Cardiac muscle cell (in vitro differentiated cells and primary cell): ENCODE results near the gene TMEM266. TPM values are rescaled to one million over a fixed set of nuclear protein-coding genes. Genes with fewer than 3 reads are reported as not detected.

Source experiments
- DNase-seq, 2 donors: peaks; one replicate each; pipeline versions ENCODE4 v3.0.0 to v3.0.0-alpha.2; 2010 to 2017; ENCODE audit warnings: low read depth in 1 of 2, low spot score in 1 of 2
- H3K27ac ChIP-seq: fragments of 200-600 bp; sonication (generic); 2 replicates; pipeline ENCODE4 v1.5.1; 2016
- H3K27me3 ChIP-seq: fragments of 200-600 bp; sonication (generic); 2 replicates; pipeline ENCODE4 v1.6.0; 2016; ENCODE audit warnings: control low read depth
- H3K36me3 ChIP-seq: fragments of 200-600 bp; sonication (generic); 2 replicates; pipeline ENCODE4 v1.5.1; 2016; ENCODE audit warnings: control low read depth
- H3K4me1 ChIP-seq: fragments of 200-600 bp; sonication (generic); 2 replicates; pipeline ENCODE4 v1.8.1; 2017; ENCODE audit warnings: low read depth, mild to moderate bottlenecking, mixed run types
- H3K4me3 ChIP-seq: fragments of 200-600 bp; sonication (generic); 2 replicates; pipeline ENCODE4 v1.5.1; 2016; ENCODE audit warnings: mild to moderate bottlenecking
- H3K9me3 ChIP-seq: fragments of 200-600 bp; sonication (generic); 2 replicates; pipeline ENCODE4 v1.5.1; 2017; ENCODE audit warnings: low read depth, mild to moderate bottlenecking, control low read depth
- polyA plus RNA-seq: library from polyadenylated mRNA; unstranded; fragments of >200 nt; fragmentation: Nextera tagmentation; extraction: Ambion mirVana; gene quantifications from 2 replicates; pipeline ENCODE4 v1.2.1, GENCODE V29; 2016
- total RNA-seq: library from RNA; depleted of rRNA; stranded (reverse); fragments of >200 nt; gene quantifications from 2 replicates; pipeline ENCODE4 v1.2.3, GENCODE V29; 2016
- TF ChIP-seq, protein P1 (sequence below): IDR thresholded peaks from 2 replicates; pipeline ENCODE4 v1.5.1; 2012; ENCODE audit warnings: low read depth, mild to moderate bottlenecking, low read length

Gene TMEM266
- total and polyA plus RNA-seq, 2 experiments from 2014 or later = 0.12 to 1.5 TPM

DNA sequence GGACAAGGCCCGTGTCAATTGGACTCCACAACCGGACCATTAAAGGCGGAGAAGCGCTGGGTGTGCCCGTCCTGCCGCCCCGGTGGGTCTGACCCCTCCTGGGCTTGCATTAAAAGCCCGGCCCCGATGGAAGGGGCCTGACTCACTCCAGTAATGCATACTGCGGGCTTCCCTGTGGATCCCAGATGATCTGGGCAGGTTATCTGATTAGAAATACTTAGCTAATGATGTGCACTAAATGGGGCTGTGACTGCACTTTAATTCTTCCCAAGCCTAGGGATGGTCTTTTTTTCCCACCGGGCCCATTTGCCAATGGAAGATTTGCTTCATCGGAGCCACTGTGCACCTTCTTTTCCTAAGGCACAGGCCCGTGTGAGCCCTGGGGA, 124.9 kb downstream of the TMEM266 start:
- no peak overlapping the region for H3K4me3 ChIP-seq
- no peaks in the 10 kb centered on the region for H3K4me1 ChIP-seq
- H3K36me3 ChIP-seq = no peaks in the 10 kb centered on the region
- TF ChIP-seq, protein P1, sequence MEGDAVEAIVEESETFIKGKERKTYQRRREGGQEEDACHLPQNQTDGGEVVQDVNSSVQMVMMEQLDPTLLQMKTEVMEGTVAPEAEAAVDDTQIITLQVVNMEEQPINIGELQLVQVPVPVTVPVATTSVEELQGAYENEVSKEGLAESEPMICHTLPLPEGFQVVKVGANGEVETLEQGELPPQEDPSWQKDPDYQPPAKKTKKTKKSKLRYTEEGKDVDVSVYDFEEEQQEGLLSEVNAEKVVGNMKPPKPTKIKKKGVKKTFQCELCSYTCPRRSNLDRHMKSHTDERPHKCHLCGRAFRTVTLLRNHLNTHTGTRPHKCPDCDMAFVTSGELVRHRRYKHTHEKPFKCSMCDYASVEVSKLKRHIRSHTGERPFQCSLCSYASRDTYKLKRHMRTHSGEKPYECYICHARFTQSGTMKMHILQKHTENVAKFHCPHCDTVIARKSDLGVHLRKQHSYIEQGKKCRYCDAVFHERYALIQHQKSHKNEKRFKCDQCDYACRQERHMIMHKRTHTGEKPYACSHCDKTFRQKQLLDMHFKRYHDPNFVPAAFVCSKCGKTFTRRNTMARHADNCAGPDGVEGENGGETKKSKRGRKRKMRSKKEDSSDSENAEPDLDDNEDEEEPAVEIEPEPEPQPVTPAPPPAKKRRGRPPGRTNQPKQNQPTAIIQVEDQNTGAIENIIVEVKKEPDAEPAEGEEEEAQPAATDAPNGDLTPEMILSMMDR = no peak
- H3K9me3 ChIP-seq = no peaks in the 10 kb centered on the region
- peaks cover 4% of the 10 kb centered on the region for H3K27me3 ChIP-seq
- DNase-seq = no peak
- H3K27ac ChIP-seq = no peak overlapping the region

DNA sequence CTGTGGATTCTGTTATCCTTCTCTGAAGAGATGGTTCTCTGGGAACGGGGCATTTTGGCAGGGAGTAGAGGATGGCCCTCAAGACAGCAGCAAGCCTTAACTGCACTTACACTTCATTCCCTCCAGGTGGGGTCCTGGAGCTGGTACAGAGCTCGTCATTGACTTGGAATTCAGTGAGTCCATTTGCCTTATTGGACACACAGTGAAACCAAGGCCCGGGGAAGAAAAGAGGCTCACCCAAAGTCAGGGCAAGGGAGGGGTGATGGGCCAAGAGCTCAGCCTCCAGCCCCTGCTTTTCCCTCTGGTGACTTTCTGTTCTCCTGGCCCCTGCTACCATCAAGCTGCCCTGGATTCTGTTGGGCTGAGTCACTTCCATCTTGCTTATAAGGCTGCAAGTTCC, 125.9 kb downstream of the TMEM266 start:
- TF ChIP-seq, protein P1 = peak; percentile 72
- Histone ChIP-seq H3K27ac (no peak overlapping the region), H3K27me3 (peaks cover 12% of the 10 kb centered on the region), H3K4me3 (no peak overlapping the region), H3K4me1 (no peaks in the 10 kb centered on the region), H3K9me3 (no peaks in the 10 kb centered on the region), H3K36me3 (no peaks in the 10 kb centered on the region)
- peak; percentile 29 to 82 for DNase-seq

DNA sequence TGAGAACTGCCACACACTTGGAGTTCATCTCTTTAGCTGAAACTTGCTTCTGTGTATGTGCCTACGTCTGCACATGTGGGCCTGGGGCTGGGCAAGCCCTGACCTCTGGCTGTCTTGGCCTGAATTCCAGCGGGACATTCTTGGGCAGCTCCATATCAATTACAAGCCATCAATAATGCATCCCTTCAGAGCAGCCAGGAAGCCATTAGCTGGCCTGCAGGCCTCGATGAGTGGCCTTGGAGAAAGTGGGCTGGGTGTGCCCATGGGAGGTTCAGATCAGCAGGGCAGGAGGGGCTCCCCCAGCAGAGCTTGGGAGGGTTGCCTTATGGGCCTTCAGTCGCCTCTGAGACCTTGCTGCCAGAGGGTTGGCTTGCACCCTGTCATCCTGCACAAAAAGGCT, 127.4 kb downstream of the TMEM266 start:
- TF ChIP-seq, protein P1 = no peak
- DNase-seq = no peak
- H3K27ac ChIP-seq = no peak overlapping the region
- H3K4me1 ChIP-seq = no peaks in the 10 kb centered on the region
- H3K36me3 ChIP-seq = no peaks in the 10 kb centered on the region
- no peaks in the 10 kb centered on the region for H3K9me3 ChIP-seq
- H3K27me3 ChIP-seq = peaks cover 12% of the 10 kb centered on the region
- no peak overlapping the region for H3K4me3 ChIP-seq

DNA sequence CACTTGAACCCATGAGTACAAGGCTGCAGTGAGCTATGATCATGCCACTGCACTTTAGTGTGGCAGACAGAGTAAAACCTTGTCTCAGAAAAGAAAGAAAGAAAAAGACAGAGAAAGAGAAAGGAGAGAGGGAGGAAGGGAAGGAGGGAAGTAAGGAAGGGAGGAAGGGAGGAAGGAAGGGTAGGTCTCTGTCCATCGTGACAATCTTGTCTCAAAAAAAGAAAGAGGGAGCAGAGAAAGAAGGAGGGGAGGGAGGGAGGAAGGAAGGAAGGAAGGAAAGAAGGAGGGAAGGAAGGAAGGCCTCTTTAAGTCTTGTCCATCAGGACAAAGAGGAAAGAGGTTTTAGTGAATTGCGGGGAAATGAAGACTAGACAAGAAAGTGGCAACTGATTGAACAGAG, 129.3 kb downstream of the TMEM266 start:
- DNase-seq = no peak
- TF ChIP-seq, protein P1 = no peak
- no peak overlapping the region for H3K27ac ChIP-seq
- H3K27me3 ChIP-seq = peaks cover 12% of the 10 kb centered on the region
- H3K9me3 ChIP-seq = no peaks in the 10 kb centered on the region
- H3K4me1 ChIP-seq = no peaks in the 10 kb centered on the region
- no peaks in the 10 kb centered on the region for H3K36me3 ChIP-seq
- H3K4me3 ChIP-seq = no peak overlapping the region

DNA sequence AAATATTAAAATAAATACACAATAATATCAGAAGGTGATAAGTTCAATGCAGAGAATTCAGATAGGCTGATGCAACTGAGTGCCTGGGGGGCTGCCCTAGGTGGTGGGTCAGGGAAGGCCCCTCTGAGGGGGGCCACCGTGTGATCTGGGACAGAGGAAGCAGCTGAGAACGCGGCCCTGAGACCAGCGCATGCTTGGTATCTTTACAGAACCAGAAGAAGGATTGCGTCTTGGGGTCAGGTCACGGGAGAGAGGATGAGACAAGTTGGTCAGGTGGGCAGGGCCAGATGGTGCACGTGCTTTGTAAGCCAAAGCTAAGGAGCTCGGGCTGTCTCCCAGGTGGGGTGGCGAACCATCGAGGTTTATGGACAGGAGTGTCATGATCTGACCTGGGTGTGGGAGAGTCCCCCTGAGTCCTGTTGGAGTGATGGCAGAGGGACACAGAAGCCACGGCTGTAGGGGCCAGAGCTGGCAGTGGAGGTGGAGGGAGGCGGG, 130.3 kb downstream of the TMEM266 start:
- no peaks in the 10 kb centered on the region for H3K9me3 ChIP-seq
- no peak overlapping the region for H3K27ac ChIP-seq
- DNase-seq = no peak
- no peaks in the 10 kb centered on the region for H3K36me3 ChIP-seq
- H3K4me1 ChIP-seq = no peaks in the 10 kb centered on the region
- H3K4me3 ChIP-seq = no peak overlapping the region
- H3K27me3 ChIP-seq = peaks cover 12% of the 10 kb centered on the region
- TF ChIP-seq, protein P1 = no peak
